ENCODE results near the gene SLC17A5.
"Not testable (repeated sequence)": the region's sequence is repeated elsewhere in the genome, so short reads cannot be mapped to it uniquely, and the experiment has no call there.

The SLC17A5 gene

GRCh38 chr6:73613806-73614536, 39.8 kb downstream of the SLC17A5 start:
- DNase-seq, result no peak

GRCh38 chr6:73612611-73613010, 41.2 kb downstream of the SLC17A5 start:
- DNase-seq, result no peak

- DNase-seq, result no peak
These were observed 43.1 kb downstream of the SLC17A5 start for GRCh38 chr6:73610444-73611275.

GRCh38 chr6:73608761-73609160, 45.0 kb downstream of the SLC17A5 start:
- DNase-seq, result no peak

- no peak for DNase-seq
These were observed 47.4 kb downstream of the SLC17A5 start for GRCh38 chr6:73606428-73606827.

GRCh38 chr6:73604461-73604860, 49.3 kb downstream of the SLC17A5 start:
- no peak for DNase-seq

GRCh38 chr6:73604020-73604419, 49.8 kb downstream of the SLC17A5 start:
- DNase-seq, result no peak

- DNase-seq, result no peak
These were observed 67.3 kb downstream of the SLC17A5 start for GRCh38 chr6:73586416-73586974.

GRCh38 chr6:73585566-73586415, 68.0 kb downstream of the SLC17A5 start:
- DNase-seq, result no peak

GRCh38 chr6:73581293-73581692, 72.5 kb downstream of the SLC17A5 start:
- DNase-seq, result no peak

GRCh38 chr6:73580247-73581149, 73.3 kb downstream of the SLC17A5 start:
- peak; percentile 37 for DNase-seq

- no peak for DNase-seq
These were observed 73.9 kb downstream of the SLC17A5 start for GRCh38 chr6:73579851-73580246.

- DNase-seq, result no peak
These were observed 74.4 kb downstream of the SLC17A5 start for GRCh38 chr6:73579389-73579788.

- DNase-seq, result no peak
These were observed 76.1 kb downstream of the SLC17A5 start for GRCh38 chr6:73577676-73578075.

- DNase-seq, result not testable (repeated sequence)
These were observed 81.3 kb downstream of the SLC17A5 start for GRCh38 chr6:73572531-73572930.

- not testable (repeated sequence) for DNase-seq
These were observed 82.3 kb downstream of the SLC17A5 start for GRCh38 chr6:73571218-73572181.

GRCh38 chr6:73569121-73569520, 84.7 kb downstream of the SLC17A5 start:
- DNase-seq, result no peak

- DNase-seq, result no peak
These were observed 86.7 kb downstream of the SLC17A5 start for GRCh38 chr6:73566954-73567591.

- DNase-seq, result not testable (repeated sequence)
These were observed 87.3 kb downstream of the SLC17A5 start for GRCh38 chr6:73566486-73566871.

Measured in T-helper 9 cell (primary cell).